ENCODE measurements around the gene ABCA9. TPM values are rescaled to one million over a fixed set of nuclear protein-coding genes. Genes with fewer than 3 reads are reported as not detected.
"Not testable (repeated sequence)": the region's sequence is repeated elsewhere in the genome, so short reads cannot be mapped to it uniquely, and the experiment has no call there.

Gene ABCA9
- total RNA-seq, 1 experiment from 2014 or later: not detected

DNA sequence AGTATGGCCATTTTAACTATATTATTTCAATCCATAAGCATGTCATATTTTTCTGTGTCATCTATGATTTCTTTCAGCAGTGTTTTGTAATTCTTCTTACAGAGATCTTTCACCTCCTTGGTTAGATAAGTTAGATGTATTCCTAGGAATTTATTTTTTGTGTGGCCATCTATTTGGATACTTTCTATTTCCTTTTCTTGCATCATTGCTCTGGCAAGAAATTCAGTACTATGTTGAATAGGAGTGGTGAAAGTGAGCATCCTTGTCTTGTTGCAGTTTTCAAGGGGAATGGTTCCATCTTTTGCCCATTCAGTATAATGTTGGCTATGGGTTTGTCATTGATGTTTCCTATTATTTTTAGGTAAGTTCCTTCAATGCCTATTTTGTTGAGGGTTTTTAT lies 15.1 kb upstream of the ABCA9 start:
- no peak overlapping the region for H3K4ac ChIP-seq (ENCODE audit: low read depth, low read length)
- no peak overlapping the region for H2AK5ac ChIP-seq (ENCODE audit: insufficient read length, low read length)
- no peak overlapping the region for H4K5ac ChIP-seq (ENCODE audit: insufficient read length, low read depth, low read length)
- no peak overlapping the region for H4K91ac ChIP-seq (ENCODE audit: insufficient read length, low read depth, low read length)
- Mint-ChIP-seq H3K4me3 (no peak overlapping the region), H3K9me3 (no peaks in the 10 kb centered on the region; a peak in 1 of 5 replicates), H3K4me1 (peaks cover 0 to under 1% of the 10 kb centered on the region in 2 experiments; a peak in 1 of 4 replicates), H3K27ac (no peak overlapping the region), H3K36me3 (ENCODE audit: insufficient read depth in 1 of 3, low read depth in 3 of 3) (no peaks in the 10 kb centered on the region), H3K27me3 (ENCODE audit: low read depth) (peaks cover 4% of the 10 kb centered on the region; the same call in 1 of the 2 replicates)
- no peak overlapping the region for H3K9ac ChIP-seq (ENCODE audit: extremely low read depth, insufficient read length, low read length)
- H3K4me1 ChIP-seq (ENCODE audit: insufficient read depth, low read length): no peaks in the 10 kb centered on the region
- H3K79me2 ChIP-seq (ENCODE audit: insufficient read depth, low read length): no peaks in the 10 kb centered on the region
- no peak overlapping the region for H3K14ac ChIP-seq (ENCODE audit: insufficient read depth, low read length)
- H2BK20ac ChIP-seq (ENCODE audit: low read depth, low read length, poor library complexity, severe bottlenecking): no peak overlapping the region
- H4K20me1 ChIP-seq (ENCODE audit: control insufficient read depth, insufficient read depth, insufficient read length): no peaks in the 10 kb centered on the region
- no peak overlapping the region for H4K8ac ChIP-seq (replicated peaks; ENCODE audit: insufficient read length, low read depth, low read length)
- TF ChIP-seq, protein P1, sequence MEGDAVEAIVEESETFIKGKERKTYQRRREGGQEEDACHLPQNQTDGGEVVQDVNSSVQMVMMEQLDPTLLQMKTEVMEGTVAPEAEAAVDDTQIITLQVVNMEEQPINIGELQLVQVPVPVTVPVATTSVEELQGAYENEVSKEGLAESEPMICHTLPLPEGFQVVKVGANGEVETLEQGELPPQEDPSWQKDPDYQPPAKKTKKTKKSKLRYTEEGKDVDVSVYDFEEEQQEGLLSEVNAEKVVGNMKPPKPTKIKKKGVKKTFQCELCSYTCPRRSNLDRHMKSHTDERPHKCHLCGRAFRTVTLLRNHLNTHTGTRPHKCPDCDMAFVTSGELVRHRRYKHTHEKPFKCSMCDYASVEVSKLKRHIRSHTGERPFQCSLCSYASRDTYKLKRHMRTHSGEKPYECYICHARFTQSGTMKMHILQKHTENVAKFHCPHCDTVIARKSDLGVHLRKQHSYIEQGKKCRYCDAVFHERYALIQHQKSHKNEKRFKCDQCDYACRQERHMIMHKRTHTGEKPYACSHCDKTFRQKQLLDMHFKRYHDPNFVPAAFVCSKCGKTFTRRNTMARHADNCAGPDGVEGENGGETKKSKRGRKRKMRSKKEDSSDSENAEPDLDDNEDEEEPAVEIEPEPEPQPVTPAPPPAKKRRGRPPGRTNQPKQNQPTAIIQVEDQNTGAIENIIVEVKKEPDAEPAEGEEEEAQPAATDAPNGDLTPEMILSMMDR (conservative IDR thresholded peaks at IDR 0.05): no peak
- no peak overlapping the region for H2BK12ac ChIP-seq (ENCODE audit: insufficient read length, low read depth, low read length)
- no peaks in the 10 kb centered on the region for H3K23me2 ChIP-seq (ENCODE audit: insufficient read length, low read depth, low read length, poor library complexity, severe bottlenecking)
- no peak overlapping the region for H2BK5ac ChIP-seq (ENCODE audit: insufficient read length, low read length)
- H3K18ac ChIP-seq (ENCODE audit: insufficient read length, low read depth, low read length): no peak overlapping the region
- no peaks in the 10 kb centered on the region for H3K9me3 ChIP-seq (ENCODE audit: control insufficient read depth, low read depth, low read length)
- no peak overlapping the region for H3K56ac ChIP-seq (ENCODE audit: insufficient read length, low read depth, low read length)
- no peak overlapping the region for H2BK120ac ChIP-seq (ENCODE audit: low read depth, low read length, poor library complexity, severe bottlenecking)
- DNase-seq: no peak
- H3T11ph ChIP-seq (ENCODE audit: low read length): no peak overlapping the region
- H3K23ac ChIP-seq (ENCODE audit: insufficient read length, low read depth, low read length): no peak overlapping the region
- no peak overlapping the region for H2BK15ac ChIP-seq (ENCODE audit: low read depth, low read length)
- no peak overlapping the region for H3K4me2 ChIP-seq (ENCODE audit: insufficient read depth, insufficient read length, low read length)
- H3K27ac ChIP-seq (ENCODE audit: insufficient read length, low read depth, low read length): no peak overlapping the region
- no peaks in the 10 kb centered on the region for H3K79me1 ChIP-seq (ENCODE audit: insufficient read depth, low read depth, low read length, poor library complexity, severe bottlenecking)
- no peaks in the 10 kb centered on the region for H3K27me3 ChIP-seq (ENCODE audit: insufficient read depth, low read length)
- H2AFZ ChIP-seq (ENCODE audit: low read length): no peak overlapping the region

DNA sequence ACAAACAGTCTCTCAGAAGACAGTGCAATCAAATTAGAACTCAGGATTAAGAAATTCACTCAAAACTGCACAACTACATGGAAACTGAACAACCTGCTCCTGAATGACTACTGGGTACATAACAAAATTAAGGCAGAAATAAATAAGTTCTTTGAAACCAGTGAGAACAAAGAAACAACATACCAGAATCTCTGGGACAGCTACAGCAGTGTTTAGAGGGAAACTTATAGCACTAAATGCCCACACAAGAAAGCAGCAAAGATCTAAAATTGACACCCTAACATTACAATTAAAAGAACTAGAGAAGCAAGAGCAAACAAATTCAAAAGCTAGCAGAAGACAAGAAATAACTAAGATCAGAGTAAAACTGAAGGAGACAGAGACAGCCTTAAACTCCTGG lies 12.7 kb upstream of the ABCA9 start:
- not testable (repeated sequence) for H3K27me3 ChIP-seq (ENCODE audit: insufficient read depth, low read length); H3K27ac ChIP-seq (ENCODE audit: insufficient read length, low read depth, low read length); H3K56ac ChIP-seq (ENCODE audit: insufficient read length, low read depth, low read length); H2BK12ac ChIP-seq (ENCODE audit: insufficient read length, low read depth, low read length); H4K20me1 ChIP-seq (ENCODE audit: control insufficient read depth, insufficient read depth, insufficient read length); H2BK20ac ChIP-seq (ENCODE audit: low read depth, low read length, poor library complexity, severe bottlenecking); H3K36me3 Mint-ChIP-seq (ENCODE audit: insufficient read depth in 1 of 3, low read depth in 3 of 3); H3K9me3 Mint-ChIP-seq; H2BK5ac ChIP-seq (ENCODE audit: insufficient read length, low read length); H3K27ac Mint-ChIP-seq; H2BK15ac ChIP-seq (ENCODE audit: low read depth, low read length); H3K23ac ChIP-seq (ENCODE audit: insufficient read length, low read depth, low read length); H2BK120ac ChIP-seq (ENCODE audit: low read depth, low read length, poor library complexity, severe bottlenecking); H2AK5ac ChIP-seq (ENCODE audit: insufficient read length, low read length); H3K79me2 ChIP-seq (ENCODE audit: insufficient read depth, low read length); H3K4me1 Mint-ChIP-seq; H3K4me2 ChIP-seq (ENCODE audit: insufficient read depth, insufficient read length, low read length); H4K5ac ChIP-seq (ENCODE audit: insufficient read length, low read depth, low read length); H3K14ac ChIP-seq (ENCODE audit: insufficient read depth, low read length); H3K4me3 Mint-ChIP-seq; H3K79me1 ChIP-seq (ENCODE audit: insufficient read depth, low read depth, low read length, poor library complexity, severe bottlenecking); DNase-seq; H3K27me3 Mint-ChIP-seq (ENCODE audit: low read depth); H3K23me2 ChIP-seq (ENCODE audit: insufficient read length, low read depth, low read length, poor library complexity, severe bottlenecking); H3K9me3 ChIP-seq (ENCODE audit: control insufficient read depth, low read depth, low read length); H3K18ac ChIP-seq (ENCODE audit: insufficient read length, low read depth, low read length); H4K91ac ChIP-seq (ENCODE audit: insufficient read length, low read depth, low read length); H3K4me1 ChIP-seq (ENCODE audit: insufficient read depth, low read length); H3K4ac ChIP-seq (ENCODE audit: low read depth, low read length); H2AFZ ChIP-seq (ENCODE audit: low read length); H3T11ph ChIP-seq (ENCODE audit: low read length); H3K9ac ChIP-seq (ENCODE audit: extremely low read depth, insufficient read length, low read length); H4K8ac ChIP-seq (replicated peaks; ENCODE audit: insufficient read length, low read depth, low read length)

Data from H9 (cell line).